Endothelial cell of umbilical vein (primary cell): ENCODE measurements around the gene MVB12B.

Source experiments
- CTCF ChIP-seq, 2 donors: IDR thresholded peaks; 1 replicate in 1 of 2; 2 replicates in 1 of 2; pipeline ENCODE4 v1.5.1; 2011; ENCODE audit warnings: low read length in 2 of 2, mild to moderate bottlenecking in 2 of 2, moderate library complexity in 2 of 2, control low read depth in 1 of 2, inconsistent platforms in 1 of 2, low read depth in 1 of 2; ENCODE audit not compliant: insufficient read depth in 1 of 2; ENCODE audit errors: extremely low read depth in 1 of 2
- EZH2 ChIP-seq: IDR thresholded peaks from 2 replicates; pipeline ENCODE4 v1.6.1; 2012; ENCODE audit warnings: borderline replicate concordance, low read depth, mild to moderate bottlenecking, moderate library complexity, low read length, inconsistent platforms; ENCODE audit not compliant: severe bottlenecking
- FOS ChIP-seq: IDR thresholded peaks from 2 replicates; pipeline ENCODE4 v1.6.1; 2011; ENCODE audit warnings: mild to moderate bottlenecking, low read length, moderate library complexity, borderline replicate concordance; ENCODE audit not compliant: insufficient read depth
- JUN ChIP-seq: IDR thresholded peaks from 2 replicates; pipeline ENCODE4 v1.6.1; 2011; ENCODE audit warnings: borderline replicate concordance, low read depth; ENCODE audit not compliant: insufficient read length, insufficient read depth
- MAX ChIP-seq: IDR thresholded peaks from 2 replicates; pipeline ENCODE4 v1.6.1; 2011; ENCODE audit not compliant: insufficient read depth, insufficient read length
- POLR2A ChIP-seq: IDR thresholded peaks from 2 replicates; pipeline ENCODE4 v1.6.1; 2012; ENCODE audit warnings: low read depth, mild to moderate bottlenecking, control low read depth, low read length
- POLR2AphosphoS5 ChIP-seq: IDR thresholded peaks from 2 replicates; pipeline ENCODE4 v1.6.1; 2012; ENCODE audit warnings: low read depth, mild to moderate bottlenecking, control low read depth, low read length, moderate library complexity; ENCODE audit not compliant: insufficient read depth

- peak; percentile 42 to 64 for TF ChIP-seq CTCF (IDR thresholded peaks at IDR 0.05; ENCODE audit: extremely low read depth in 1 of 2, insufficient read depth in 1 of 2, low read depth in 1 of 2, low read length in 2 of 2)
- no peak for TF ChIP-seq FOS
- no peak for TF ChIP-seq POLR2A
- no peak for TF ChIP-seq POLR2AphosphoS5
- TF ChIP-seq EZH2, result no peak
- no peak for TF ChIP-seq MAX
- no peak for TF ChIP-seq JUN
These were observed 187.6 kb downstream of the MVB12B start for GRCh38 chr9:126514037-126514821.
